GM23248 (cell line): Measurements from ENCODE around the gene KIAA1549.

ENCODE experiments used
- EZH2 ChIP-seq: fragments of 200-600 bp; sonication (generic); IDR thresholded peaks from 2 replicates; pipeline ENCODE4 v1.6.1; 2018; ENCODE audit warnings: antibody characterized with exemption, mild to moderate bottlenecking; ENCODE audit not compliant: insufficient read depth, poor library complexity, severe bottlenecking
- EZH2phosphoT487 ChIP-seq: fragments of 200-600 bp; sonication (generic); IDR thresholded peaks from 2 replicates; pipeline ENCODE4 v1.6.1; 2018; ENCODE audit warnings: antibody characterized with exemption, moderate library complexity, mild to moderate bottlenecking, low read depth; ENCODE audit not compliant: insufficient read depth

DNA sequence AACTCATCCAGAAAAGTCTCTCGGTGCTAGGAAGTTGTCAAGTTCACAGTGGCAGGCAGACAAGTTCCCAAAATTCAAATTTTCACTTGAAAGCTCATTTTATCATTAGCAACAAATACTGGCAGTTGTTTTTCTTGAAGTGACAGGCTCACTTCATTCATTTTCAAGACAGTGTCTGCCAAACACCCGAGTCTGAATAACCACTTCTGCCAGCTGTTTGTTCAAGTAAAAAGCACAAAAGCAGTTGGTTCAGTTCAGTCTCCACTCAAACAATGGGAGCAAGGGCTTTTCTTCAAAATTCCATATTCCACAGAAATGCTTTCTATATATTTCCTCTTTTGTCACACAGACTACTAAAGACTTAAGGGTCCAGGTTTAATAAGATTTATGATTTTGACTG lies 135.5 kb downstream of the KIAA1549 start:
- TF ChIP-seq EZH2 (no peak), EZH2phosphoT487 (no peak)
